ENCODE data around the gene CYP4F22. TPM values are rescaled to one million over a fixed set of nuclear protein-coding genes. Genes with fewer than 3 reads are reported as not detected.

Gene CYP4F22
- total and polyA plus RNA-seq, 2 of the 8 experiments (the other 6 are each of a cell fraction or from before 2014, with no cell fraction given) = not detected

DNA sequence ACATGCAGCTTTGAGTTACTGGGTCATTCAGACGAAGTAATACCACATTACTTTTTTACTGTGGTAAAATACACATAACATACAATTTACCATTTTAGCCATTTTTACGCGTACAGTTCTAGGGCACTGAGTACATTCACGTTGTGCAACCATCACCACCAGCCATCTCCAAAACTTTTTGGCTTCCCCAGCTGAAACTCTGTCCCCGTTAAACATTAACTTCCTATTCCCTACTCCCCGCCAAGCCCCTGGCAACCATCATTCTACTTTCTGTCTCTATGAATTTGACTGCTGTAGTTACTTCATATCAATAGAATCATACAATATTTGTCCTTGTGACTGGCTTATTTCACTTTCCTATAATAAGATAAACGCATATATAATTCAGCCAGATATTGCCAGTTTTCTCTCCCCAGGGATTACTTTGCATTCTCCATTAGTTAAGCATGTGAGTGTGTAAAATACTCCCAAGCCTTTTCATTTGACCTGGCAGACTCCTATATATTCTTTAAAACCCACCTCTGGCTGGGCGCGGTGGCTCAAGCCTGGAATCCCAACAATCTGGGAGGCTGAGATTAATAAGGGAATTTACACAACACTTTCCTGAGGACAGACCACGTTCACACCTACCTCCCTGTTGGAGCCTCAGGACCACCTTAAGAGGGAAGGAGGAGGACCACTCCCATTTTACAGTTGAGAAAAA is 10.0 kb upstream of the CYP4F22 start (continued):
- TF ChIP-seq, protein P1, sequence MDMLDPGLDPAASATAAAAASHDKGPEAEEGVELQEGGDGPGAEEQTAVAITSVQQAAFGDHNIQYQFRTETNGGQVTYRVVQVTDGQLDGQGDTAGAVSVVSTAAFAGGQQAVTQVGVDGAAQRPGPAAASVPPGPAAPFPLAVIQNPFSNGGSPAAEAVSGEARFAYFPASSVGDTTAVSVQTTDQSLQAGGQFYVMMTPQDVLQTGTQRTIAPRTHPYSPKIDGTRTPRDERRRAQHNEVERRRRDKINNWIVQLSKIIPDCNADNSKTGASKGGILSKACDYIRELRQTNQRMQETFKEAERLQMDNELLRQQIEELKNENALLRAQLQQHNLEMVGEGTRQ (IDR thresholded peaks at IDR 0.05; ENCODE audit: low read length) = no peak
- TF ChIP-seq KDM1A (IDR thresholded peaks at IDR 0.05; ENCODE audit: borderline replicate concordance, low read length) = no peak
- no peak for TF ChIP-seq SIN3A (conservative IDR thresholded peaks at IDR 0.05 in 1 of 2, IDR thresholded peaks at IDR 0.05 in 1 of 2; ENCODE audit: low read depth in 1 of 2, low read length in 2 of 2)
- TF ChIP-seq PHF8 (conservative IDR thresholded peaks at IDR 0.05; ENCODE audit: low read depth, low read length) = no peak
- no peak for TF ChIP-seq GTF2F1 (IDR thresholded peaks at IDR 0.05; ENCODE audit: borderline replicate concordance, low read depth, low read length)
- no peak for TF ChIP-seq SP2 (IDR thresholded peaks at IDR 0.05; ENCODE audit: low read length)
- TF ChIP-seq EP300 (IDR thresholded peaks at IDR 0.05; ENCODE audit: borderline replicate concordance in 1 of 2, low read depth in 2 of 2, low read length in 2 of 2) = no peak
- no peak for TF ChIP-seq SRF (IDR thresholded peaks at IDR 0.05; ENCODE audit: low read depth, low read length)
- TF ChIP-seq CHD2 (IDR thresholded peaks at IDR 0.05; ENCODE audit: low read length) = no peak
